Caco-2 (cell line): ENCODE data around the gene SPAG4. TPM values are rescaled to one million over a fixed set of nuclear protein-coding genes. Genes with fewer than 3 reads are reported as not detected.

Source experiments
- BruUV-seq: library from RNA; stranded (reverse); fragments of 400-500 nt; replicated peaks from 2 replicates; lab custom pipeline; 2021; lab: Mats Ljungman, UMichigan
- CTCF ChIA-PET: fragments of 300-600 bp; sonication (Branson Sonifier 250); formaldehyde crosslinking; loops from one replicate; lab custom pipeline; 2022; ENCODE audit warnings: antibody characterized with exemption; lab: Charles Lee
- POLR2A ChIA-PET: fragments of 300-600 bp; sonication (Branson Sonifier 250); formaldehyde crosslinking; loops from one replicate; lab custom pipeline; 2022; ENCODE audit warnings: antibody characterized with exemption; lab: Charles Lee
- DNase-seq, 2 experiments: peaks; one replicate each; pipeline versions ENCODE4 v3.0.0 to v3.0.0-alpha.2; 2020 to 2022
- H3K27me3 ChIP-seq: replicated peaks from 2 replicates; pipeline ENCODE4 v1.6.0; 2011; ENCODE audit warnings: low read length; ENCODE audit not compliant: control insufficient read depth, insufficient read depth
- H3K36me3 ChIP-seq: 2 replicates; pipeline ENCODE4 v1.5.1; 2011; ENCODE audit warnings: low read length; ENCODE audit not compliant: control insufficient read depth, insufficient read depth
- H3K4me1 ChIP-seq: fragments of 250-450 bp; sonication (Bioruptor Pico); 2 replicates; pipeline ENCODE4 v1.5.1; 2020; ENCODE audit warnings: mild to moderate bottlenecking
- H3K4me3 ChIP-seq: 2 replicates; pipeline ENCODE4 v1.5.1; 2011; ENCODE audit warnings: low read depth, mild to moderate bottlenecking, control low read depth, low read length
- H3K9me3 ChIP-seq: fragments of 250-450 bp; sonication (Bioruptor Pico); 2 replicates; pipeline ENCODE4 v1.5.1; 2020; ENCODE audit warnings: mild to moderate bottlenecking, moderate library complexity
- H3K27ac Mint-ChIP-seq: one replicate; pipeline ENCODE4 v1.8.0; 2022; ENCODE audit warnings: mixed read lengths; ENCODE audit not compliant: unreplicated experiment
- H3K27me3 Mint-ChIP-seq: one replicate; pipeline ENCODE4 v1.8.0; 2022; ENCODE audit warnings: mixed read lengths; ENCODE audit not compliant: insufficient read depth, unreplicated experiment
- H3K36me3 Mint-ChIP-seq: one replicate; pipeline ENCODE4 v1.8.0; 2022; ENCODE audit warnings: mild to moderate bottlenecking, mixed read lengths; ENCODE audit not compliant: insufficient read depth, unreplicated experiment
- H3K4me1 Mint-ChIP-seq: one replicate; pipeline ENCODE4 v1.8.0; 2022; ENCODE audit warnings: low read depth, mixed read lengths; ENCODE audit not compliant: unreplicated experiment
- H3K4me3 Mint-ChIP-seq: one replicate; pipeline ENCODE4 v1.8.0; 2022; ENCODE audit warnings: mild to moderate bottlenecking, moderate library complexity, mixed read lengths; ENCODE audit not compliant: unreplicated experiment
- H3K9me3 Mint-ChIP-seq: one replicate; pipeline ENCODE4 v1.8.0; 2022; ENCODE audit warnings: mixed read lengths; ENCODE audit not compliant: unreplicated experiment
- CTCF ChIP-seq, 2 experiments: fragments of 200-600 bp in 1 of 2; IDR thresholded peaks; 1 replicate in 1 of 2; 2 replicates in 1 of 2; pipeline versions ENCODE4 v1.5.1 to v1.8.0; 2011 to 2022; ENCODE audit warnings: antibody characterized with exemption in 1 of 2, control low read depth in 1 of 2, inconsistent platforms in 1 of 2, low read depth in 1 of 2, low read length in 1 of 2, mild to moderate bottlenecking in 1 of 2, moderate library complexity in 1 of 2; ENCODE audit not compliant: insufficient read depth in 1 of 2, severe bottlenecking in 1 of 2, unreplicated experiment in 1 of 2
- intact Hi-C: fragments of 100-400 bp; cut with micrococcal nuclease; formaldehyde crosslinking; loops from one replicate; pipeline ENCODE4 v1.10.0; 2022; ENCODE audit not compliant: unreplicated experiment
- total RNA-seq: library from RNA; stranded (reverse); gene quantifications from 2 replicates; pipeline ENCODE4 v1.2.3, GENCODE V29; 2022

Gene SPAG4
- total RNA-seq, 1 experiment from 2014 or later = 5.4 TPM

- no peak overlapping the region for H3K4me3 ChIP-seq
- peaks cover 10% of the 10 kb centered on the region for H3K9me3 Mint-ChIP-seq
- no peaks in the 10 kb centered on the region for H3K36me3 Mint-ChIP-seq
- no peaks in the 10 kb centered on the region for H3K27me3 Mint-ChIP-seq
- no peak for TF ChIP-seq CTCF (IDR thresholded peaks at IDR 0.05; ENCODE audit: insufficient read depth in 1 of 2, low read depth in 1 of 2, low read length in 1 of 2, severe bottlenecking in 1 of 2, unreplicated experiment in 1 of 2)
- H3K4me1 Mint-ChIP-seq = peaks cover 2% of the 10 kb centered on the region
- no peaks in the 10 kb centered on the region for H3K27me3 ChIP-seq
- POLR2A ChIA-PET = no interaction called here
- intact Hi-C loops = loop anchor here (1.0 kb wide), 1 partner anchor 9 kb away; no protein-coding TSS in a partner anchor
- CTCF ChIA-PET = interaction anchor here (0.6 to 0.7 kb wide), 2 partner anchors 39 to 160 kb away, joined by 4 to 8 read pairs; partner anchors contain the start of gene SPAG4
- peaks cover 6% of the 10 kb centered on the region; the same call in 1 of the 2 replicates for H3K4me1 ChIP-seq
- no TSS peak for BruUV-seq
- peaks cover 3% of the 10 kb centered on the region for H3K9me3 ChIP-seq
- no peak overlapping the region for H3K27ac Mint-ChIP-seq
- H3K36me3 ChIP-seq = no peaks in the 10 kb centered on the region
- peak in 1 of 2 experiments; percentile 31 for DNase-seq
- H3K4me3 Mint-ChIP-seq = no peak overlapping the region
These were observed 38.8 kb upstream of the SPAG4 start for GRCh38 chr20:35576816-35577215.

GRCh38 chr20:35578469-35578868 is 37.2 kb upstream of the SPAG4 start:
- POLR2A ChIA-PET = no interaction called here
- intact Hi-C loops = no loop called here
- H3K27me3 ChIP-seq = no peaks in the 10 kb centered on the region
- no peak for DNase-seq
- H3K4me1 ChIP-seq = peaks cover 6% of the 10 kb centered on the region; the same call in 1 of the 2 replicates
- H3K4me1 Mint-ChIP-seq = no peaks in the 10 kb centered on the region
- BruUV-seq = no TSS peak
- CTCF ChIA-PET = interaction anchor here (0.5 to 1.8 kb wide), 4 partner anchors 9 to 46 kb away, joined by 3 to 7 read pairs (median 4); no protein-coding TSS in a partner anchor
- H3K36me3 ChIP-seq = no peaks in the 10 kb centered on the region
- no peak for TF ChIP-seq CTCF (IDR thresholded peaks at IDR 0.05; ENCODE audit: insufficient read depth in 1 of 2, low read depth in 1 of 2, low read length in 1 of 2, severe bottlenecking in 1 of 2, unreplicated experiment in 1 of 2)
- H3K4me3 ChIP-seq = no peak overlapping the region
- H3K27ac Mint-ChIP-seq = no peak overlapping the region
- H3K9me3 Mint-ChIP-seq = no peaks in the 10 kb centered on the region
- no peaks in the 10 kb centered on the region; the same call in 1 of the 2 replicates for H3K9me3 ChIP-seq
- no peaks in the 10 kb centered on the region for H3K27me3 Mint-ChIP-seq
- H3K36me3 Mint-ChIP-seq = no peaks in the 10 kb centered on the region
- no peak overlapping the region for H3K4me3 Mint-ChIP-seq

DNA sequence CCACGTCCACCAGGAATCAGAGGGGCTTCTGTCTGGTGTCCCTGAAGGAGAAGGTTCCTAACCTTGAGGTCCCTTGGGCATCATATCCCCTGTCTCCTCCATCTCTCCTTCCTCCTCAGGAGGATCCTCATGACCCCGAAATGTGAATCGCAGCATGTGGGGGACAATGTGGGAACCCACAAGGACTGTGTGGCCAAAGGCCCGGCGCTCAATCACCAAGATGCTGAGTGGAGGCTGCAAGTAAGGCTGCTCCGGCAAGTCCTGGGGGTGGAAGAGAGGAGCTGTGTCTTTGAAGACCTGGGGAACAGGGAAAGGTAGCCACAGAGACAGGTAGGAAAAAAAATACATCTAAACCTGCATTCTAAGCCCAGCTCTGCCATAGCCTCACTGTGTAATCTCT is 36.4 kb upstream of the SPAG4 start:
- H3K4me1 ChIP-seq = peaks cover 6% of the 10 kb centered on the region; the same call in 1 of the 2 replicates
- Mint-ChIP-seq H3K9me3 (no peaks in the 10 kb centered on the region), H3K4me3 (no peak overlapping the region), H3K27me3 (no peaks in the 10 kb centered on the region), H3K4me1 (no peaks in the 10 kb centered on the region), H3K36me3 (no peaks in the 10 kb centered on the region), H3K27ac (no peak overlapping the region)
- DNase-seq = peak in 1 of 2 experiments; percentile 36
- H3K9me3 ChIP-seq = no peaks in the 10 kb centered on the region; the same call in 1 of the 2 replicates
- no peaks in the 10 kb centered on the region for H3K36me3 ChIP-seq
- no peak for TF ChIP-seq CTCF (IDR thresholded peaks at IDR 0.05; ENCODE audit: insufficient read depth in 1 of 2, low read depth in 1 of 2, low read length in 1 of 2, severe bottlenecking in 1 of 2, unreplicated experiment in 1 of 2)
- BruUV-seq = no TSS peak
- ChIA-PET CTCF (interaction anchor here (0.7 to 1.8 kb wide), 3 partner anchors 11 to 39 kb away, joined by 3 to 7 read pairs (median 3); no protein-coding TSS in a partner anchor), POLR2A (no interaction called here)
- no peak overlapping the region for H3K4me3 ChIP-seq
- intact Hi-C loops = no loop called here
- no peaks in the 10 kb centered on the region for H3K27me3 ChIP-seq
